Nephron (organoid): ENCODE measurements around the gene ZSCAN10.
"Not testable (repeated sequence)": the region's sequence is repeated elsewhere in the genome, so short reads cannot be mapped to it uniquely, and the experiment has no call there.

ENCODE experiments used
- H3K27ac Mint-ChIP-seq, 3 experiments: 2 replicates each; pipeline ENCODE4 v1.8.0; 2020; ENCODE audit warnings: mixed read lengths in 3 of 3, mild to moderate bottlenecking in 2 of 3, moderate library complexity in 1 of 3
- H3K27me3 Mint-ChIP-seq: 2 replicates; pipeline ENCODE4 v1.8.0; 2021; ENCODE audit warnings: low read depth, mild to moderate bottlenecking, moderate library complexity, mixed read lengths
- H3K36me3 Mint-ChIP-seq: 2 replicates; pipeline ENCODE4 v1.8.0; 2020; ENCODE audit warnings: low read depth, mixed read lengths
- H3K4me1 Mint-ChIP-seq: 2 replicates; pipeline ENCODE4 v1.8.0; 2020; ENCODE audit warnings: mixed read lengths
- H3K4me3 Mint-ChIP-seq, 3 experiments: 2 replicates each; pipeline ENCODE4 v1.8.0; 2020; ENCODE audit warnings: mild to moderate bottlenecking in 3 of 3, mixed read lengths in 3 of 3, moderate library complexity in 2 of 3
- H3K9me3 Mint-ChIP-seq: 2 replicates; pipeline ENCODE4 v1.8.0; 2020; ENCODE audit warnings: mixed read lengths
- CTCF ChIP-seq, 3 experiments: fragments of 200-600 bp; sonication (generic); IDR thresholded peaks; one replicate each; pipeline ENCODE4 v1.5.0; 2021; ENCODE audit warnings: antibody characterized with exemption in 3 of 3; ENCODE audit not compliant: unreplicated experiment in 3 of 3

ZSCAN10 gene

GRCh38 chr16:3075523-3075915 is 23.6 kb downstream of the ZSCAN10 start:
- Mint-ChIP-seq H3K4me1 (no peaks in the 10 kb centered on the region), H3K9me3 (no peaks in the 10 kb centered on the region), H3K4me3 (no peak overlapping the region), H3K27me3 (peaks cover 24% of the 10 kb centered on the region), H3K27ac (no peak overlapping the region), H3K36me3 (no peaks in the 10 kb centered on the region)
- TF ChIP-seq CTCF (IDR thresholded peaks at IDR 0.05; ENCODE audit: unreplicated experiment in 3 of 3) = no peak

- no peak for TF ChIP-seq CTCF (IDR thresholded peaks at IDR 0.05; ENCODE audit: unreplicated experiment in 3 of 3)
- H3K27ac Mint-ChIP-seq = no peak overlapping the region
- peaks cover 23% of the 10 kb centered on the region for H3K27me3 Mint-ChIP-seq
- no peak overlapping the region for H3K4me3 Mint-ChIP-seq
- no peaks in the 10 kb centered on the region for H3K36me3 Mint-ChIP-seq
- H3K9me3 Mint-ChIP-seq = no peaks in the 10 kb centered on the region
- peaks cover 4% of the 10 kb centered on the region for H3K4me1 Mint-ChIP-seq
Measured at GRCh38 chr16:3074860-3075522, 24.1 kb downstream of the ZSCAN10 start.

- H3K4me3 Mint-ChIP-seq = no peak overlapping the region
- H3K9me3 Mint-ChIP-seq = no peaks in the 10 kb centered on the region
- peaks cover 23% of the 10 kb centered on the region for H3K27me3 Mint-ChIP-seq
- H3K36me3 Mint-ChIP-seq = no peaks in the 10 kb centered on the region
- H3K4me1 Mint-ChIP-seq = peaks cover 9% of the 10 kb centered on the region
- no peak for TF ChIP-seq CTCF (IDR thresholded peaks at IDR 0.05; ENCODE audit: unreplicated experiment in 3 of 3)
- H3K27ac Mint-ChIP-seq = no peak overlapping the region
Measured at GRCh38 chr16:3073448-3073847, 25.6 kb downstream of the ZSCAN10 start.

GRCh38 chr16:3072576-3073263 is 26.4 kb downstream of the ZSCAN10 start:
- H3K27me3 Mint-ChIP-seq = peaks cover 23% of the 10 kb centered on the region
- H3K27ac Mint-ChIP-seq, H3K4me3 Mint-ChIP-seq, H3K4me1 Mint-ChIP-seq, H3K36me3 Mint-ChIP-seq, H3K9me3 Mint-ChIP-seq: not testable (repeated sequence)

DNA sequence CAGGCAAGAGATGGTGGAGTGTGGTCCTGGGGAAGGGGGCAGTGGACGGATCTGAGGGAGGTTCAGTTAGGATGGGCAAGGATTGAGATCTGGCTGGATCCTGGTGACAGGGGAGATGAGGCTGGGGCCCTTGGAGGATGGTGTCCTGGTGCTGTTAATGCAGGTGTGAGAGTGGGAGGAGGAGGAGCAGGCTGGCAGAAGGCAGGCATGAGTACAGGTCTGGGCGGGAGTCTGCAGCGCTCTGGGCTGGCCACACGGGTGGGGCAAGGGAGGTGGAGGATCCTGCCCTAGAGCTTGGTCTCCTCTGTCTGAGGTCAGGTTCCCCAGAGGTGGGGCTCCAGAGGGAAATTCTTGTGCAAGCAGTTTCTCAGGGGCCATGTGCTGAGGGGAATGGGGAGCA is 26.9 kb downstream of the ZSCAN10 start:
- peaks cover 11% of the 10 kb centered on the region for H3K4me1 Mint-ChIP-seq
- H3K36me3 Mint-ChIP-seq = not testable (repeated sequence)

GRCh38 chr16:3071655-3072054 is 27.4 kb downstream of the ZSCAN10 start:
- no peak overlapping the region for H3K27ac Mint-ChIP-seq
- TF ChIP-seq CTCF (IDR thresholded peaks at IDR 0.05; ENCODE audit: unreplicated experiment in 3 of 3) = no peak
- peaks cover 13% of the 10 kb centered on the region for H3K4me1 Mint-ChIP-seq
- no peaks in the 10 kb centered on the region for H3K36me3 Mint-ChIP-seq
- no peak overlapping the region for H3K4me3 Mint-ChIP-seq
- no peaks in the 10 kb centered on the region for H3K9me3 Mint-ChIP-seq
- peaks cover 19% of the 10 kb centered on the region for H3K27me3 Mint-ChIP-seq

More for the DNA sequence above, 26.9 kb downstream of the ZSCAN10 start:
- peaks cover 23% of the 10 kb centered on the region for H3K27me3 Mint-ChIP-seq
- not testable (repeated sequence) for H3K4me3 Mint-ChIP-seq, H3K27ac Mint-ChIP-seq, H3K9me3 Mint-ChIP-seq

DNA sequence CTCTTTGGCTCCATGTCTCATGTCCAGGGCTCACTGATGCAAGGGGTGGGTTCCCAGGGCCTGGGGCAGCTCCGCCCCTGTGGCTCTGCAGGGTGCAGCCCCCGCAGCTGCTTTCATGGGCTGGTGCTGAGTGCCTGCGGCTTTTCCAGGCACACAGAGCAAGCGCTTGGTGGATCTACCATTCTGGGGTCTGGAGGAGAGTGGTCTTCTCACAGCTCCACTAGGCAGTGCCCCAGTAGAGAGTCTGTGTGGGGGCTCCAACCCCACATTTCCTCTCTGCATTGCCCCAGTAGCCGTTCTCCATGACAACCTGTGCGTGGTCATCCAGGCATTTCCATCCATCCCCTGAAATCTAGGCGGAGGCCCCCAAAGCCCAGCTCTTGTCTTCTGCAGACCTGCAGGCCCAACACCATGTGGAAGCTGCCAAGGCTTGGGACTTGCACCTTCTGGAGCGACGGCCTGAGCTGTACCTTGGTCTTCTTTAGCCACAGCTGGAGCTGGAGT is 28.4 kb downstream of the ZSCAN10 start:
- no peak for TF ChIP-seq CTCF (IDR thresholded peaks at IDR 0.05; ENCODE audit: unreplicated experiment in 3 of 3)
- H3K4me1 Mint-ChIP-seq = peaks cover 16% of the 10 kb centered on the region
- H3K4me3 Mint-ChIP-seq = peak overlapping the region in 1 of 3 experiments; percentile 39
- H3K36me3 Mint-ChIP-seq = no peaks in the 10 kb centered on the region
- no peaks in the 10 kb centered on the region for H3K9me3 Mint-ChIP-seq
- H3K27me3 Mint-ChIP-seq = peaks cover 16% of the 10 kb centered on the region
- no peak overlapping the region for H3K27ac Mint-ChIP-seq

GRCh38 chr16:3069146-3069545 is 29.9 kb downstream of the ZSCAN10 start:
- peaks cover 21% of the 10 kb centered on the region for H3K4me1 Mint-ChIP-seq
- H3K27me3 Mint-ChIP-seq = peaks cover 11% of the 10 kb centered on the region
- peak overlapping the region in 1 of 3 experiments; percentile 45 for H3K4me3 Mint-ChIP-seq
- not testable (repeated sequence) for H3K27ac Mint-ChIP-seq, H3K36me3 Mint-ChIP-seq, H3K9me3 Mint-ChIP-seq
